Parathyroid adenoma (tissue), 2 donors: ENCODE data around the gene YIPF1.

ENCODE experiments used
- H2AFZ ChIP-seq: fragments of 300-600 bp; sonication (generic); one replicate; pipeline ENCODE4 v1.7.0; 2017; ENCODE audit warnings: antibody characterized with exemption, mild to moderate bottlenecking
- H3K27ac ChIP-seq: fragments of 300-600 bp; sonication (generic); one replicate; pipeline ENCODE4 v1.7.0; 2017
- H3K27me3 ChIP-seq: fragments of 300-600 bp; sonication (generic); one replicate; pipeline ENCODE4 v1.7.0; 2017; ENCODE audit warnings: low read length; ENCODE audit not compliant: control insufficient read depth, insufficient read depth
- H3K36me3 ChIP-seq: fragments of 300-600 bp; sonication (generic); one replicate; pipeline ENCODE4 v1.7.0; 2017; ENCODE audit warnings: low read length; ENCODE audit not compliant: control insufficient read depth, insufficient read depth
- H3K4me1 ChIP-seq: fragments of 300-600 bp; sonication (generic); one replicate; pipeline ENCODE4 v1.7.0; 2017; ENCODE audit warnings: control low read depth
- H3K4me2 ChIP-seq: fragments of 300-600 bp; sonication (generic); one replicate; pipeline ENCODE4 v1.7.0; 2017; ENCODE audit warnings: low read length
- H3K4me3 ChIP-seq: fragments of 300-600 bp; sonication (generic); one replicate; pipeline ENCODE4 v1.7.0; 2017; ENCODE audit warnings: low read depth, low read length
- H3K79me2 ChIP-seq: fragments of 300-600 bp; sonication (generic); one replicate; pipeline ENCODE4 v1.7.0; 2017; ENCODE audit warnings: control low read depth
- H3K9ac ChIP-seq: fragments of 300-600 bp; sonication (generic); one replicate; pipeline ENCODE4 v1.7.0; 2017; ENCODE audit warnings: mild to moderate bottlenecking
- H3K9me3 ChIP-seq: fragments of 300-600 bp; sonication (generic); one replicate; pipeline ENCODE4 v1.7.0; 2017; ENCODE audit warnings: low read length; ENCODE audit not compliant: control insufficient read depth
- CTCF ChIP-seq: fragments of 300-600 bp; sonication (generic); IDR thresholded peaks from one replicate; pipeline ENCODE4 v1.7.0; 2017; ENCODE audit warnings: antibody characterized with exemption, mild to moderate bottlenecking
- donor health status: primary hyperparathyroidism.

Gene YIPF1

GRCh38 chr1:53896635-53897229, 7.1 kb upstream of the YIPF1 start:
- H3K9me3 ChIP-seq = no peaks in the 10 kb centered on the region
- no peak overlapping the region for H3K9ac ChIP-seq
- H3K4me1 ChIP-seq = peaks cover 3% of the 10 kb centered on the region
- H3K79me2 ChIP-seq = no peaks in the 10 kb centered on the region
- H2AFZ ChIP-seq = no peak overlapping the region
- H3K4me2 ChIP-seq = no peak overlapping the region
- no peak overlapping the region for H3K4me3 ChIP-seq
- no peaks in the 10 kb centered on the region for H3K36me3 ChIP-seq
- no peak for TF ChIP-seq CTCF
- no peak overlapping the region for H3K27ac ChIP-seq
- no peaks in the 10 kb centered on the region for H3K27me3 ChIP-seq

- Histone ChIP-seq H3K79me2 (no peaks in the 10 kb centered on the region), H2AFZ (no peak overlapping the region), H3K4me1 (peaks cover 6% of the 10 kb centered on the region), H3K4me2 (no peak overlapping the region), H3K9ac (no peak overlapping the region), H3K27me3 (no peaks in the 10 kb centered on the region), H3K9me3 (no peaks in the 10 kb centered on the region), H3K36me3 (no peaks in the 10 kb centered on the region), H3K4me3 (no peak overlapping the region), H3K27ac (no peak overlapping the region)
- TF ChIP-seq CTCF = no peak
These were observed 5.8 kb upstream of the YIPF1 start for GRCh38 chr1:53895421-53895820.

GRCh38 chr1:53894644-53895043, 5.0 kb upstream of the YIPF1 start:
- no peak overlapping the region for H3K4me3 ChIP-seq
- H3K4me2 ChIP-seq = no peak overlapping the region
- no peak overlapping the region for H2AFZ ChIP-seq
- H3K9ac ChIP-seq = no peak overlapping the region
- no peaks in the 10 kb centered on the region for H3K27me3 ChIP-seq
- peaks cover 8% of the 10 kb centered on the region for H3K4me1 ChIP-seq
- H3K79me2 ChIP-seq = no peaks in the 10 kb centered on the region
- TF ChIP-seq CTCF = no peak
- H3K27ac ChIP-seq = no peak overlapping the region
- no peaks in the 10 kb centered on the region for H3K36me3 ChIP-seq
- H3K9me3 ChIP-seq = no peaks in the 10 kb centered on the region

- H3K9ac ChIP-seq = no peak within 1 kb of the TSS
- peaks cover 5% of the 10 kb centered on the region for H3K4me1 ChIP-seq
- no peak within 1 kb of the TSS for H3K27ac ChIP-seq
These were observed 4.5 kb upstream of the YIPF1 start, which contains the start of gene DIO1 for GRCh38 chr1:53893999-53894636. DIO1 (plus strand) TSS chr1:53894187; CDS start chr1:53894211, 24 bp downstream.

More at GRCh38 chr1:53893999-53894636, 4.5 kb upstream of the YIPF1 start, which contains the start of gene DIO1:
- H2AFZ ChIP-seq = no peak within 1 kb of the TSS
- H3K27me3 ChIP-seq = no peaks in the 10 kb centered on the region
- H3K36me3 ChIP-seq = no peaks in the 10 kb centered on the region
- H3K4me3 ChIP-seq = no peak within 1 kb of the TSS
- no peak for TF ChIP-seq CTCF
- H3K79me2 ChIP-seq = no peaks in the 10 kb centered on the region
- H3K4me2 ChIP-seq = no peak within 1 kb of the TSS
- H3K9me3 ChIP-seq = no peaks in the 10 kb centered on the region
